ENCODE results near the gene CADPS.

Gene CADPS

DNA sequence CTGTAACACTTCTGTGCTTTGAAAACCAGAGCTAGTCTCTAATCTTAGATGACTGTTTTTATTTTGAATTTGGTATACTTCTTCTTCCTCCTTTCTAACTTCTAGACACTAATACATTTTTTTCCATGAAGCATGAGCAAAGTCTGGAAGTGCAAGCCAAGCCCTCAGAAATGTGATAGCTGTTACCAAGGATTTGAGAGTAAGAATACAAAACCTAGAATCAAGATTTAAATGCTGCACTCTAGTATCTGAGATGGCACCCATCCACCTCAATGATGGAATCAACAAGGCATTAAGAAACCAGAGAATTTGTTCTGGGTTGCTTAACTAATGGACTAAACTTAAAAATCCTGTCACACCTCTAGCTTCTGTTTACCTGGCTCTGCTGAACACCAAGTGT lies 511.0 kb downstream of the CADPS start:
- TF ChIP-seq, protein P1, sequence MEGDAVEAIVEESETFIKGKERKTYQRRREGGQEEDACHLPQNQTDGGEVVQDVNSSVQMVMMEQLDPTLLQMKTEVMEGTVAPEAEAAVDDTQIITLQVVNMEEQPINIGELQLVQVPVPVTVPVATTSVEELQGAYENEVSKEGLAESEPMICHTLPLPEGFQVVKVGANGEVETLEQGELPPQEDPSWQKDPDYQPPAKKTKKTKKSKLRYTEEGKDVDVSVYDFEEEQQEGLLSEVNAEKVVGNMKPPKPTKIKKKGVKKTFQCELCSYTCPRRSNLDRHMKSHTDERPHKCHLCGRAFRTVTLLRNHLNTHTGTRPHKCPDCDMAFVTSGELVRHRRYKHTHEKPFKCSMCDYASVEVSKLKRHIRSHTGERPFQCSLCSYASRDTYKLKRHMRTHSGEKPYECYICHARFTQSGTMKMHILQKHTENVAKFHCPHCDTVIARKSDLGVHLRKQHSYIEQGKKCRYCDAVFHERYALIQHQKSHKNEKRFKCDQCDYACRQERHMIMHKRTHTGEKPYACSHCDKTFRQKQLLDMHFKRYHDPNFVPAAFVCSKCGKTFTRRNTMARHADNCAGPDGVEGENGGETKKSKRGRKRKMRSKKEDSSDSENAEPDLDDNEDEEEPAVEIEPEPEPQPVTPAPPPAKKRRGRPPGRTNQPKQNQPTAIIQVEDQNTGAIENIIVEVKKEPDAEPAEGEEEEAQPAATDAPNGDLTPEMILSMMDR (IDR thresholded peaks at IDR 0.05; ENCODE audit: low read depth, low read length), result no peak
- no peak overlapping the region for H3K4me3 ChIP-seq (ENCODE audit: low read depth, low read length)
- no peaks in the 10 kb centered on the region for H3K36me3 ChIP-seq
- H3K9me3 ChIP-seq, result peaks cover 4% of the 10 kb centered on the region; the same call in 1 of the 2 replicates
- no peaks in the 10 kb centered on the region for H3K4me1 ChIP-seq
- peaks cover 47% of the 10 kb centered on the region for H3K27me3 ChIP-seq
- DNase-seq, result no peak

DNA sequence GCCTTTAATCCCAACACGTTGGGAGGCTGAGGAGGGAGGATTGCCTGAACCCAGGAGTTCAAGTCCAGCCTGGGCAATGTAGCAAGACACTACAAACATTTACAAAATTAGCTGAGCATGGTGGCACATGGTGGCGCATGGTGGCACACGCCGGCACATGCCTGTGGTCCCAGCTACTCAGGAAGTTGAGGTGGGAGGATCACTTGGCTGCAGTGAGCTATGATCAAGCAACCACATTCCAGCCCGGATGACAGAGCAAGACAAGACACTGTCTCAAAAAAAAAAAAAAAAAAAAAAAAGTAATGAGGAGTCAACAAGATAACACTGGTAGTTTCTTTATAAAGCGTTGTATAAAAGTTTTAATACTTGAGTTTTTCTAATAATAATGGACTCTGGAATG lies 511.9 kb downstream of the CADPS start:
- Histone ChIP-seq H3K36me3 (no peaks in the 10 kb centered on the region), H3K4me1 (no peaks in the 10 kb centered on the region), H3K27me3 (peaks cover 38% of the 10 kb centered on the region), H3K4me3 (ENCODE audit: low read depth, low read length) (no peak overlapping the region), H3K9me3 (peaks cover 2% of the 10 kb centered on the region; the same call in 1 of the 2 replicates)
- TF ChIP-seq, protein P1 (IDR thresholded peaks at IDR 0.05; ENCODE audit: low read depth, low read length), result no peak
- no peak for DNase-seq

- H3K27me3 ChIP-seq, result peaks cover 23% of the 10 kb centered on the region
- peak; percentile 17 for DNase-seq
- H3K36me3 ChIP-seq, result no peaks in the 10 kb centered on the region
- TF ChIP-seq, protein P1 (IDR thresholded peaks at IDR 0.05; ENCODE audit: low read depth, low read length), result no peak
- no peaks in the 10 kb centered on the region for H3K9me3 ChIP-seq
- H3K4me1 ChIP-seq, result 0 out of 2 replicates have a peak, but pooled peaks cover 2% of the 10 kb centered on the region
- no peak overlapping the region for H3K4me3 ChIP-seq (ENCODE audit: low read depth, low read length)
Measured at GRCh38 chr3:62361824-62362223, 513.4 kb downstream of the CADPS start.

DNA sequence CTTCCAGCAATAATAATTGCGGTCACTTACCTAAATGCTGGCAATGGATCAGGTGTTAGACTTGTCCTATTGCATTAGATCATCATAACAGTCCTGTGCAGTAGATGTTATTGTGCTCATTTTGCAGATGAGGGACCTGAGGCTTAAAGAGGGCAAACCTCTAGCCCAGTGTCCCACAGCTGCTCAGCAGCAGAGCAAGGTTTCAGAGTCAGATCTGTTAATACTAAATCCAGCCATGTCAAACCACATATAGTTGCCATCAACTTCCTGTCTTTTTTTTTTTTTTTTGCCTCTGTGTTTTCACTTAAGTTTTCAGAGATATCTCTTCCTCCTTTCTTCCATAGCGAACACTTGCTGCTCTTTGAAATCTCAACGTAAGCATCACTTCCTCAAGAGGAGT lies 514.0 kb downstream of the CADPS start:
- Histone ChIP-seq H3K4me1 (0 out of 2 replicates have a peak, but pooled peaks cover 2% of the 10 kb centered on the region), H3K9me3 (no peaks in the 10 kb centered on the region), H3K36me3 (no peaks in the 10 kb centered on the region), H3K4me3 (ENCODE audit: low read depth, low read length) (no peak overlapping the region), H3K27me3 (peaks cover 18% of the 10 kb centered on the region)
- no peak for DNase-seq
- TF ChIP-seq, protein P1 (IDR thresholded peaks at IDR 0.05; ENCODE audit: low read depth, low read length), result no peak

DNA sequence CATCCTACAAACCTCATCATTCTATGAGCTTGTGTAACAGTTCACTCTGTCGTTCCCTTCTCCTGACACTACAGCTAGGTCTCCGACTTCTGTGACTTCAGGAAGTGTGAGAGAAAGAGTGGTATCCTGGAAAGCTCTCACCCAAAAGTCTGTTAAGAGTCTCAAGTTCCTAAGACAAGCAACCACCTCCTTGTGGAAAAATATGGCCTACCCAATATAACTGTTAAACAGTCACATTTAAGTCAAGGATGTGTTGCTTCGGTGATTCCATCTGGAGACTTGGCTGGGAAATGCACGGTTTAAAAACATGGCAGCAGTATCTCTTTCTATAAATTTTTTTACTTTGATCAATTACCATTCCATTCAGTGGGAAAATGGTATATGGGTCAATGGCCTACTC lies 515.7 kb downstream of the CADPS start:
- Histone ChIP-seq H3K36me3 (no peaks in the 10 kb centered on the region), H3K4me3 (ENCODE audit: low read depth, low read length) (no peak overlapping the region), H3K27me3 (peaks cover 8% of the 10 kb centered on the region; the same call in 1 of the 2 replicates), H3K4me1 (0 out of 2 replicates have a peak, but pooled peaks cover 2% of the 10 kb centered on the region), H3K9me3 (no peaks in the 10 kb centered on the region)
- DNase-seq, result no peak
- TF ChIP-seq, protein P1 (IDR thresholded peaks at IDR 0.05; ENCODE audit: low read depth, low read length), result no peak

- TF ChIP-seq, protein P1 (IDR thresholded peaks at IDR 0.05; ENCODE audit: low read depth, low read length), result no peak
- no peak overlapping the region for H3K4me3 ChIP-seq (ENCODE audit: low read depth, low read length)
- H3K27me3 ChIP-seq, result 0 out of 2 replicates have a peak, but pooled peaks cover 3% of the 10 kb centered on the region
- H3K9me3 ChIP-seq, result no peaks in the 10 kb centered on the region
- no peaks in the 10 kb centered on the region for H3K36me3 ChIP-seq
- H3K4me1 ChIP-seq, result 0 out of 2 replicates have a peak, but pooled peaks cover 2% of the 10 kb centered on the region
- DNase-seq, result no peak
Measured at GRCh38 chr3:62356356-62356755, 518.9 kb downstream of the CADPS start.

Measured in BE2C (cell line).